SHP77 treated with DMSO at 0.1 percent for 48 hours (cell line): ENCODE measurements around the gene CELF4.

ENCODE experiments used
- DNase-seq: peaks from one replicate; lab custom pipeline; 2025; lab: John Stamatoyannopoulos, UW

CELF4 gene

DNA sequence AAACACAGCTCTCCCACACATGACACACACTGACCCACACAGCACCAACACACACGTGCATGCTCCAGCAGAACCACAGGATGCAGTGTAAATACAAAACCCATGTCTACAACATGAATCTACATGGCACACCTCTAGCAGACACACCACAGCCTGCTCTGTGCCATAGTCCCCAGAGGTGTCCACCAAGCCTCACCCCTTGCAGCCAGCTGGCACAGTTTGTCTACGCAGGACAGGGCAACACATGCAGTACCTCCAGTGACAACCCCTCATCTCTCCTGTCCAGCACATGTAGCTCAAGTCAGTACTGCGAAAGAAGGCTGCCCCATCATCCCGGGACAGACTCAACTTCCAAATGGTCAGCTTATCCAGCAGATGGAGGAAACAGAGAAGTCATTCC, 18.9 kb downstream of the CELF4 start:
- DNase-seq, result no peak

GRCh38 chr18:37546272-37546537, 19.4 kb downstream of the CELF4 start:
- no peak for DNase-seq

GRCh38 chr18:37545461-37546271, 19.9 kb downstream of the CELF4 start:
- no peak for DNase-seq

- no peak for DNase-seq
These were observed 20.9 kb downstream of the CELF4 start for GRCh38 chr18:37544713-37545112.

- no peak for DNase-seq
These were observed 21.4 kb downstream of the CELF4 start for GRCh38 chr18:37544217-37544616.

DNA sequence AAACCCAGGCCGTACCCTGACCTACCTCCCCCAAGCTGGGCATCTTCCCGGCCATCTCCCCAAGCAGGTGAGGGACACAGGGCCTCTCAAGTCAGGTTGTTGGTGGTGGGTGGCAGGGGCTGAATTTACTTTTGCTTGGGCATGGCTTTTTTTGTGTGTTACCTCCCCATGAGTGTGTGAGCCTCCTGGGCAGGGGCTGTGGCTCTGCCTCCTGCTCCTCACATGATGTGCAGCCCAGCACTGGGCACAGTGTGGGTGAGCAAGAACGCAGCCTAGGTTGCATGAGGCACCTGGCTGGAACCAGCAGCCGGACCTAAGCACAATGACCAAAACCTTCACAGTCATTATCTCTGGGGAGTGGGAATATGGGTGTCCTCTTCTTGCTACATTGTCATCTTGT, 22.3 kb downstream of the CELF4 start:
- DNase-seq, result no peak

DNA sequence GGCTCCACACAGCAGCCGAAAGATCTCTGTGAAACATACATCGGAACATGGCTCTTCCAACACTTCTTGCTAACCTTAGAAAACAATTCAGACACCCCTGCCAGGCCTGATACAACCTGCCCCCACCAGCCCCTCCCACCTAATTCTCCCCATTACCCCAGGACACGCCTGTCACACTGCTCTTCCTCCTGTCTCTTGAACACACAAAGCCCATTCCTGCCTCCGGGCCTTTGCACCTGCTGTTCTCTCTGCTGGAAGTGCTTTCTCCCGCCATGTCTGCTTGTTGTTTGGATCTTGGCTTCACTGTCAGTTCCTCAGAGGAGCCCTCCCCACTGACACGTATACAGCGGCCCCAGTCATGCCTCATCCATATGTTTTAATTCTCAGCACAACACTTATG, 24.1 kb downstream of the CELF4 start:
- no peak for DNase-seq

DNA sequence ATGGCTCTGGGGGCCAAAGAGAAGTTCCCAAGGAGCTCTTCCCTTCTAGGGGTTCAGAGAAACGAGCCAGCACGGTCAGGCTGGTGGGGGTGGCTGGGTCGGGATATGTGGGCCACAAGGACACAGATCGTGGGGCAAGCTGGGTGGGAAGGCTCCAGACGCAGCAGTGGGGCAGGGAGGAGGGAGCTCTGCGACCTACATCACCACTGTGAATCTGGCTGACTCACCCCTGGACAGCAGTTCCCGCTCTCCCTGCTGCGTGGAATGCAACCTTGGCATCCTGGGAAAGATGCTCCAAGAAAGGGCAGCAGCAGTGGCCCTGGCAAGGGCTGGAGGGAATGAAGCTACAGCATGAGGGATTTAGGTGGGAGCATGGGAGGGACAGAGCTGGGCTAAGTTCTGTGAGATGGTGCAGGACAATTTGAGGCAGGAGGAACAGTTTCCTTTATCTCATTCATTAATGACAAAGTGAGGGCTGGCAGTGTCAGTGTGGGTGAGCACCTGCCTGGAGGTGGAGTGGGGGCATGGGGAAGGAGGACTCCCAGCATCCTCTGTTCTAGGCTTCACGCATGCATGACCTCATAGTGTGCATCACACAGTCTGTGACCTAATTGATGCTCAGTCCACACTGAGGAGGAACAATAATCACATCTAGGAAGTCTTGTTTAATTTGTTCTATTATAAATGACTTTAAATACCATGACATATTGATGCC, 25.0 kb downstream of the CELF4 start:
- no peak for DNase-seq

- DNase-seq, result no peak
These were observed 26.4 kb downstream of the CELF4 start for GRCh38 chr18:37539236-37539635.

- no peak for DNase-seq
These were observed 26.9 kb downstream of the CELF4 start for GRCh38 chr18:37538526-37539205.

- DNase-seq, result peak; percentile 4
These were observed 27.6 kb downstream of the CELF4 start for GRCh38 chr18:37537868-37538525.

DNA sequence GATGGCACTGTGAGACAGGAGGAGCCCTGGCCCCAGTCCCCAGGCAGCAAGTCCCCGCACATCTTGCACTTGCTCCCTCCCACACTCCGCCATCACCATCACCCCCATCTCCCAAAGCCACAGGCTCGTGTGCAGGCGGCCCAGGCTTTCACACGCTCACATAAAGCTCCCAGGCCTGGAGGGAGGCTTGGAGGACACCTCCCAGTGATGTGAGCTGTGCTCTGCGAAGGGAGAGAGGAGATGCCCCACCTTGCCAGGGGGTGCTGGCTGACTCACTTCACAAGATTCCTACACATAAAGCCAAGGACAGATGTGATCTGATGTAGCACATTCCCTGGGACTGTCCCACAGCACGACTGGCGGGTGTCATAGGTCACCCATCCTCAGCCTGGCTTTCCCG, 28.9 kb downstream of the CELF4 start:
- DNase-seq, result no peak

- no peak for DNase-seq
These were observed 29.6 kb downstream of the CELF4 start for GRCh38 chr18:37535968-37536367.

- no peak for DNase-seq
These were observed 31.0 kb downstream of the CELF4 start for GRCh38 chr18:37534627-37535026.

DNA sequence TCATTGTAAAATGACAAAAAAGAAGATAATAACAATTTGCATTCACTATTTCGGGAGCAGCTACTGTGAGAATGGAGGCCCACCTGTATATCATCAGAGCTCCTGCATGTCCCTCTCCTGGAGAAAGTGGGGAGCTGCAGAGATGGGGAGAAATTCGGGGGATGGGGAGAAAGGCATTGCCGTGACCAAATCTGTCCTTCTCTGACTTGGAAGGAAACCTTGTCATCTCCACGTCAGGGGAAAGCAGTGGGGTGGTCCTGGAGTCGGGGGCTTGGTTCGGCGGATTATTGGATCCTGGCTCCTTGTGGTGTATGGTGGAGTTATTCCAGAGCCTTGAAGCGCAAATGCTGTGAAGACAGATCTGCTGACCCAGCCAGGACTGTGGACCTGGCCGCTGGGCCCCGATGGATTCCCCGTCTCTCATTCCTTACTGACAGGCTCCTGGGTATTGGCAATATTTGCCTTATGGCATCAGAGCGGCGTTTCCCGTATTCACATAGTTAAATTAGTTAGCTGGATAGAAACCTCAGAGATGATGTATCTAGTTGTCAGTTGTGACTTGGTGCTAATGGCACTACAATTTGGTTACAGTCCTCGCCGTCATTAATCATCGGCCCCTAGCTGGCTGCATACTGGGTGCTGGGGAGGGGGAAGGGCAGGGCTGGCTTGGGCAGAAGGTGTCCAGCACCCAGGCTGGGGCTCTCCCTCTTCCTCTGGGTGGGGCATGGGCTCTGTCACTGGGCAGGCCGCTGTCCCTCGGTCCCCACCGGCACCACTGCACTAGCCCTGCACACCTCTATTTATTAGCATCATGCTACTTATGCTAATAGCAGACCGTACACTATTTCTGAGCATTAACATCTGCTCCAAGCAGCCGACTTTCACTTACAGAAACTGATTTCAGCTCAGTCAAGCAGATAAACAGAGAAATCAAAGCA, 31.7 kb downstream of the CELF4 start:
- no peak for DNase-seq

- no peak for DNase-seq
These were observed 32.7 kb downstream of the CELF4 start for GRCh38 chr18:37532917-37533316.

- no peak for DNase-seq
These were observed 35.7 kb downstream of the CELF4 start for GRCh38 chr18:37529863-37530262.

DNA sequence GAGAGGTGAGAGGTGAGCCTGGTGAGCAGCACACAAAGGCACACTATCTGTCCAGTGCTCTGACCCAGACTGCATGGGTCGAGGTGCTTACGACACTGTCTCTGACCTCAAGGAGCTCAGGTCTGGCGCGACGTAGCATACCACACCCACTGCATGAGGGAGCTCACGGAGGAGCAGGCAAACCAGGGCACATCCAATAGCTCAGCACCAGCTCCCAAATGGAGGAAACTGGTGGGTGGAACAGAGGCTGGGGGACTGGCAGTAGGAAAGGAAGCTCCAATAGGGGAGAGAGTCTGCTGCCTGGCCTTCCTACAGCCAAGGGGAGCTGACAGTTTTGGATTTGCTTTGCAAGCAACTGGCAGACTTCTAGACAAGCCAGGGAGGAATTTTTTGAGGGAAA, 36.3 kb downstream of the CELF4 start:
- DNase-seq, result no peak

- no peak for DNase-seq
These were observed 38.2 kb downstream of the CELF4 start for GRCh38 chr18:37527395-37527794.

GRCh38 chr18:37525262-37525585, 40.4 kb downstream of the CELF4 start:
- DNase-seq, result no peak

- DNase-seq, result no peak
These were observed 40.9 kb downstream of the CELF4 start for GRCh38 chr18:37524498-37525261.
